GM12874 (cell line): Measurements from ENCODE around the gene ARHGAP25.

ENCODE experiments used
- TF ChIP-seq, protein P1 (sequence below): IDR thresholded peaks from 2 replicates; pipeline ENCODE4 v1.5.1; 2011; ENCODE audit warnings: low read depth, mild to moderate bottlenecking, control low read depth, low read length, moderate library complexity; ENCODE audit not compliant: insufficient read depth

The ARHGAP25 gene

DNA sequence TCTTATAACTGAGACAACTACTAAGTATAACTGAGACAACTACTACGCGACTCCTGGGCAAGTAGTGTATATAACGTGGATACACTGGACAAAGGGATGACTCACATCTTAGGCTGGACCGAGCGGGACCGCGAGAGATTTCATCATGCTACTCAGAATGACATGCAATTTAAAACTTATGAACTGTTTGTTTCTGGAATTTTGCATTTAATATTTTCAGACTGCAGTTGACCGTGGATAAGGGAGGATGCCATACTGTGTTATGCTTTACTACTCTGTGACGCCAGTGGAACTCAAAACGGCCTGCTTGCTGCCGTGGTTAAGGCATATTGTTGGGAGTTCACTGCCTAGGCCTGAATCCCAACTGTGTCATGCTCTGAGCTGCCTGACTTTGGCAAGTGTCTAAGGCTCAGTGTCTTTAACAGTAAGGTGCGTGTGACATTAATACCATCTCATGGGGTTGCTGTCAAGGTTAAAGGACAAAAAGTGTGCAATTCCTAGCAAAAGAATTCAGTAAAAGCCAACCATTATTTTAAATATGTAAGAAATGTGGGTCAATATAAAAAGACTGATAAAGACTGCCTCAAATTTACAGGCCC lies 72.0 kb downstream of the ARHGAP25 start:
- TF ChIP-seq, protein P1, sequence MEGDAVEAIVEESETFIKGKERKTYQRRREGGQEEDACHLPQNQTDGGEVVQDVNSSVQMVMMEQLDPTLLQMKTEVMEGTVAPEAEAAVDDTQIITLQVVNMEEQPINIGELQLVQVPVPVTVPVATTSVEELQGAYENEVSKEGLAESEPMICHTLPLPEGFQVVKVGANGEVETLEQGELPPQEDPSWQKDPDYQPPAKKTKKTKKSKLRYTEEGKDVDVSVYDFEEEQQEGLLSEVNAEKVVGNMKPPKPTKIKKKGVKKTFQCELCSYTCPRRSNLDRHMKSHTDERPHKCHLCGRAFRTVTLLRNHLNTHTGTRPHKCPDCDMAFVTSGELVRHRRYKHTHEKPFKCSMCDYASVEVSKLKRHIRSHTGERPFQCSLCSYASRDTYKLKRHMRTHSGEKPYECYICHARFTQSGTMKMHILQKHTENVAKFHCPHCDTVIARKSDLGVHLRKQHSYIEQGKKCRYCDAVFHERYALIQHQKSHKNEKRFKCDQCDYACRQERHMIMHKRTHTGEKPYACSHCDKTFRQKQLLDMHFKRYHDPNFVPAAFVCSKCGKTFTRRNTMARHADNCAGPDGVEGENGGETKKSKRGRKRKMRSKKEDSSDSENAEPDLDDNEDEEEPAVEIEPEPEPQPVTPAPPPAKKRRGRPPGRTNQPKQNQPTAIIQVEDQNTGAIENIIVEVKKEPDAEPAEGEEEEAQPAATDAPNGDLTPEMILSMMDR, result no peak

DNA sequence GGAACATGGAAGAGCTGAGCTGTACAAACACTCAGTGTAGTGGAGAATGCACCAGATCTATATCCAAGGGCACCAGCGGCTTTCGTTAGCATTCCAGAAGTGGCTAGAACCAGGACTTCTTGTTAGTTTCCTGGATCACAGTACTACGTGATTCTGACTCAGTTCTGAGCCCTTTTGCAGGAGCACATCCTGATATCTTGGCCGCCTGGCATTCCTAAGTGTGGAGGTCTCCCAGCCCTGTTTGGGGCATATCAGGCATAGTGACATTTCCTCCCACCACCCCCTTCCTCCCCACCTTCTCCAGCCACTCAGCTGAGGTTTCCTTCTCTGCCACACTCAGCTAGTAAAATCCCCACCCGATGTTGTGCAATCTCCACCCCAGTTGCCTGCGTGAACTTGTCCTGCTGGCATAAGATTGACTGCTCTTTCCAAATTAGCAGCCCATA lies 73.2 kb downstream of the ARHGAP25 start:
- TF ChIP-seq, protein P1, result no peak

DNA sequence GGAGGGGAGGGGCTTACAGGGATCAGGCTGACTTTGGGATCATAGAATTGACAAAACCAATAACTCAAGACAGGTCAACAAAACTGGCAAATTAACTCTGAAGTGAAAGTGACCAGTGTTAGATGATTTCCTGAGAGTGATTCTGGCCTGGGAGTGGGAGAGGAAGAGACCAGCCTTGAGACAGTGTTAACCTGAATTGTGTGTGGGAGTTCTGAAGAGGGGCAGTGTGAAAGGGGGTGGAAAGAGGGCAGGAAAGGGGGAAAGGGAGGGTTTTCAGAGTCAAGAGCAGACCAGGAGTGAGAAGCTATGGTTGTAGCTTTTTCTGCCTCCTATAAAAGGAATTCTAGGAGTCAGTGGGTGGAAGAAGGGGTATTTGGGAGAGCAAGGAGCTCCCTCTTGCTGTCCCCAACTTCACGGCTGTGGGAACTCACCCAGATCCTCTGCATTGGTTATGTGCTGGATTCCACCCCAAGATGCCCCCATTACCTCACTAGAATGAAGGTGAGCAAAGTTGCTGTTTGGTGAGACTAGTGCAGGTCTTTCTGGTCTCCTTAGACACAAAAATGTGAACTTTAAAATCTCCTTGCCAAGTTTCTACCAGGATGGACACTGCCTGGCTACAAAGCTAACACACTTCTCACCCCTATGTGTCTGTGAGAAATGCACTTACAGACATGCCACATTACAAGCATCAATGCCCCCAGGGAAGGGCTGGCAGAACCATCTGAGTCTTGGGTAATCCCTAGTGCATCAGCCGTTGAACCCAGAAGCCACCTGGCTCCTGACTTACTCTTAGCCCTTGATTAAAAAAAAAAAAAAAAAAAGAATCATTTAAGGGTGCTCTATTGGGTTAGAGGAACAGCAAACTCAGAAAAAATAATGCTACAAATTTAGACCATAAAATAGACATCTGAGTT lies 75.0 kb downstream of the ARHGAP25 start:
- TF ChIP-seq, protein P1, result no peak

DNA sequence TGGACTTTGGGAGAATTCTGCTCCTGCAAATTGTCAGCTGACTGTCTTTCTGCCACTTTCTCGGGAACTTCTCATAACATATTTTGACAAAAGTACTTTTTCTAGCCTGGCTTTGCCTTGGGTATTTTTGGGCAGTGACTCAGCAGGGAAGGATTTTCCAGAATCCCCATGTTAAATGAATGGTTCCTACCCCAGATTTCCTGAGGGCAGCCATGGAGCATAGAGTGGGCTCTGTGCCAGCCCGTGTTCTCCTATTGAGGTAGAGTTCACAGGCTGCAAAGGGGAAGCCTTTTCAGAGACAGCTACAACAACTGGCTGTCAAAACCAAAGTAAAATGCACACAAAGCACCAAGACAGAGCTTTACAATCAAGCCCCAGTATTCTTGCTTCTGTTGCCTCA lies 76.8 kb downstream of the ARHGAP25 start:
- TF ChIP-seq, protein P1, result no peak

DNA sequence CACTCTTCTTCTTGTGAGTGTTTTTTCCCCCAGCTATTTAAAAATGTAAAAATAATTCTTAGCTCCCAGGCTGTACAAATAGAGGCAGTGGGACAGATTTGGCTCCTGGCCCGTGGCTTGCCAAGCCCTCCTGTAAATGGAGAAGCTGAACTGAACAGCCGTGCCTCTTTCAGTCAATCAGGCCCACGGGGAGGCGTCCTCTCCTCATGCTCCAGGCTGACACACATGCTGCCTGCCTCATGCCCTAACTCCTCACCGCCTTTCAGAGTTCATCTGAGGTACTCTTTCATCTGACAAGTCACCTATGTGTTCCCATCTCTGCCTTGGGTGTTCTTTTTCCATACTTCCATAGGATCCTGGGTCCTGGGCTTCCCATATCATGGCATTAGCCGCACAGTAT lies 77.6 kb downstream of the ARHGAP25 start:
- TF ChIP-seq, protein P1, result no peak

DNA sequence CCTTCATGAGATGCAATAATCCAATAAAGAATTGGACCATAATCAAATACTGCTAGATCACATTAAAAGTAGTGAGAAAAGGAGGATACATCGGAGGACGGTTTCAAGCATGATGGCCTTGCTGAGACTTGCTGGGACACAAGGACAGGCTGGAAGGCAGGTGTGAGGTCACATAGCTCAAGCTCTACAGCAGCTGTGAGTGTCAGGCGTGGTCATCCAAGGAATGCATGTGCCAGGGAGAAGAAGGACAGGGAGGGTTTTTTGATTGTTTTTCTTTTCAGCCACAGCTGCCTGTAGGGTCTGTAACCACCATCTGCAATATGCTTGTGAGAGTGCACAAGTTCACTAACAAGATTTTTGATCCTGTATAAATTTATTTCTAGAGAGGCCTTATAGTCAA lies 79.0 kb downstream of the ARHGAP25 start:
- TF ChIP-seq, protein P1, result no peak

DNA sequence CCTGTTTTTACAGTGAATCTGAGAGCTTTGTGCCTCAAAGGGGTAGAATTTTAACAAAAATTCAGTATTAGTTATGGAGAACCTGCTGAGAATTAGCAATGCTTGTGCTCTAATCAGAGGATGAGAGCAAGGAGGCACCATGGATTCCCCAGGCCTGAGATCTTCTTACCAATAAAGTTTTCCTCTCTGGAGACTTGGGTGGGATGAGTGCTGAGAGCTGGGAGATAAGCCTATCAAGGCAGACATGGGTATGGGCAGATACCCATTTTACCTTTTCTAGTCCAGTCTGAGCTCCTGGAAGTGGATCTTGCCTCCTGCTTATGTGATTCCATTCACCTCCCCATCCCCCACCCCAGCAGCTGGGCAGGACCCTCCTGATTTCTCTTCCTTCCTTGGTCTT lies 82.7 kb downstream of the ARHGAP25 start:
- TF ChIP-seq, protein P1, result no peak
